Measurements from ENCODE around the gene SEC23B. TPM values are rescaled to one million over a fixed set of nuclear protein-coding genes. Genes with fewer than 3 reads are reported as not detected.

Gene SEC23B
- total and polyA plus RNA-seq, 10 donors = 7.2 to 67.5 (median 53.2) TPM

DNA sequence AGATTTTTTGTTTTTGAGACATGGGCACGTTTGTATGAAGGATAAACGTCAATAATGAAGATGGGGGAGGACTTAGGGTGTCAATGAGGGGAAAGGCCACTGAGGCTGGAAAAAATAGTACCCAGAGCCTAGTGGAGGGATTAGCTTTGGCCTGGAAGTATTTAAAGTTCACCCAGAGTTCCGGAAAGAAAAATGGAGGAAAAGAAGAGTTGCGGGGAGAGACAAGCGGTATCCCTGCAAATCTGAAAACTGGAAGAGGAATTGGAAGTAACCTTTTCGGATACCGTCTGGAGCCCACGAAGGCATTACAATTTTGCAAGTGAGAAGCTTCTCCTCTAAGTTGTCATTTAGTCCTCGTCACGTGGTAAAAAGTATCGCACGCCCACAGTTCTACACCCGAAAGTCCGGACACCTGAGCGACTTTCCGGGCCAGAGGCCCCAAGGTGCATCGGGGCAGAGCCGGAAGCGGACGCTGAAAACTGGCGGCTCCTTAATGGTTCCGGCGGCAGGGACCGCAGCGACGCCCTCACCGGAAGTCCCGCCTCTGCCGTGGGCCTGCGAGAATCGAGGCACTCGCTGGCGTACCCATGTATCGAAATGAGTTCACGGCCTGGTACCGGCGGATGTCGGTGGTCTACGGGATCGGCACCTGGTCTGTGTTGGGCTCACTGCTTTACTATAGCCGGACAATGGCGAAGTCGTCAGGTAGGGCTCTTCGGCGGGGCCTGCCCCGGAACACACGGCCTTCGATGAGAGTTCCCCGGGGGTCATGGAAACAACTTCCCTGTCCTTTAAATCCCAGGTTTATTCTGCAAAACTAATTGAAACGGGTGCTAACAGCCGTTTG is 59.4 kb downstream of the SEC23B start, which contains the start of gene SMIM26:
Gene SMIM26, plus strand, starts transcription at position 541 of the 847 bp plus-strand sequence. Its CDS starts 47 bp downstream, at position 588.
- peaks cover 0 to 5% (median 0%) of the 10 kb centered on the region in 8 donors for H3K9me3 ChIP-seq
- peak within 1 kb of the TSS; percentile 43 to 80 (median 65) for H3K4me3 ChIP-seq
- TF ChIP-seq POLR2AphosphoS5 (IDR thresholded peaks at IDR 0.05) (peak; percentile 91 to 96 (median 95)), POLR2A (IDR thresholded peaks at IDR 0.05) (no peak)
- 0 to 1% (median 1%) methylated on average over 46 to 51 of the region's 51 CpGs for whole genome bisulfite sequencing, 5 donors
- intact Hi-C loops (cut with DNase I; ENCODE audit: low total_unique reads) = loop anchor here (10.0 kb wide), 1 partner anchor 62 kb away; the partner anchor contains the start of gene SEC23B
- H3K27me3 ChIP-seq (replicated peaks in 1 of 7) = no peaks in the 10 kb centered on the region
- H3K27ac ChIP-seq = peak within 1 kb of the TSS; percentile 76 to 93 (median 90)
- peaks cover 0 to 50% (median 25%) of the 10 kb centered on the region in 6 donors for H3K36me3 ChIP-seq
- peaks cover 9 to 36% (median 20%) of the 10 kb centered on the region in 6 donors for H3K4me1 ChIP-seq
- peak; percentile 99 for DNase-seq

DNA sequence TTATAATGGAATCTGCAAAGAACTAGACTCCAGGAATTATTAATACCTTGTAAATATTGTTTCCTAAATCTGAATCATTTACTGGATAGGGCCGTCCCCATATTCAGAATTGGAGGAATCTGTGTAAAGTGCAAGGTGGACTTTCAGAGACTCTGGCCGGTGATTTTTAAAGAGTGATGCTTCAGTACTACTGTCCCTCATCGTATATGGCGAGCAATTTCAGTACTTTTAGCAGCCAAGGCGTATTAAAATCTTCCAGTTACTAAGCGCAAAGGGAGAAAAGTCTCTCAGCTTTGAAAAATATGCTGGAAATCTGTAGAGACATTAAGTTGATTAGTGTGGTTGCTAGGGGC is 60.0 kb downstream of the SEC23B start:
- H3K27me3 ChIP-seq (replicated peaks in 1 of 7) = no peaks in the 10 kb centered on the region
- TF ChIP-seq, protein P1, sequence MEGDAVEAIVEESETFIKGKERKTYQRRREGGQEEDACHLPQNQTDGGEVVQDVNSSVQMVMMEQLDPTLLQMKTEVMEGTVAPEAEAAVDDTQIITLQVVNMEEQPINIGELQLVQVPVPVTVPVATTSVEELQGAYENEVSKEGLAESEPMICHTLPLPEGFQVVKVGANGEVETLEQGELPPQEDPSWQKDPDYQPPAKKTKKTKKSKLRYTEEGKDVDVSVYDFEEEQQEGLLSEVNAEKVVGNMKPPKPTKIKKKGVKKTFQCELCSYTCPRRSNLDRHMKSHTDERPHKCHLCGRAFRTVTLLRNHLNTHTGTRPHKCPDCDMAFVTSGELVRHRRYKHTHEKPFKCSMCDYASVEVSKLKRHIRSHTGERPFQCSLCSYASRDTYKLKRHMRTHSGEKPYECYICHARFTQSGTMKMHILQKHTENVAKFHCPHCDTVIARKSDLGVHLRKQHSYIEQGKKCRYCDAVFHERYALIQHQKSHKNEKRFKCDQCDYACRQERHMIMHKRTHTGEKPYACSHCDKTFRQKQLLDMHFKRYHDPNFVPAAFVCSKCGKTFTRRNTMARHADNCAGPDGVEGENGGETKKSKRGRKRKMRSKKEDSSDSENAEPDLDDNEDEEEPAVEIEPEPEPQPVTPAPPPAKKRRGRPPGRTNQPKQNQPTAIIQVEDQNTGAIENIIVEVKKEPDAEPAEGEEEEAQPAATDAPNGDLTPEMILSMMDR (IDR thresholded peaks at IDR 0.05 in 8 of 11, conservative IDR thresholded peaks at IDR 0.05 in 3 of 11) = no peak
- TF ChIP-seq POLR2AphosphoS5 (IDR thresholded peaks at IDR 0.05) = no peak
- TF ChIP-seq POLR2A (IDR thresholded peaks at IDR 0.05) = no peak
- H3K4me1 ChIP-seq = peaks cover 9 to 36% (median 20%) of the 10 kb centered on the region in 6 donors
- DNase-seq = no peak
- 4 to 9% (median 7%) methylated on average over 6 of the region's 6 CpGs for WGBS, 5 donors
- peak overlapping the region; percentile 43 to 80 (median 65) for H3K4me3 ChIP-seq
- H3K9me3 ChIP-seq = peaks cover 0 to 5% (median 0%) of the 10 kb centered on the region in 8 donors
- peaks cover 0 to 44% (median 20%) of the 10 kb centered on the region in 6 donors for H3K36me3 ChIP-seq
- intact Hi-C loops (cut with DNase I; ENCODE audit: low total_unique reads) = loop anchor here (10.0 kb wide), 1 partner anchor 63 kb away; the partner anchor contains the start of gene SEC23B
- H3K27ac ChIP-seq = peak overlapping the region; percentile 76 to 93 (median 90)

GRCh38 chr20:18571009-18571408 is 63.3 kb downstream of the SEC23B start:
- peaks cover 0 to 5% (median 0%) of the 10 kb centered on the region in 8 donors for H3K9me3 ChIP-seq
- intact Hi-C loops (cut with DNase I; ENCODE audit: low total_unique reads) = no loop called here
- no peak for DNase-seq
- peak overlapping the region in 4 of 8 donors; percentile 22 to 81 (median 66) for H3K27ac ChIP-seq
- H3K4me1 ChIP-seq = peaks cover 9 to 36% (median 20%) of the 10 kb centered on the region in 6 donors
- no peak for TF ChIP-seq POLR2AphosphoS5 (IDR thresholded peaks at IDR 0.05)
- 93 to 100% (median 95%) methylated on average over 2 of the region's 2 CpGs for WGBS, 5 donors
- no peak overlapping the region for H3K4me3 ChIP-seq
- H3K27me3 ChIP-seq (replicated peaks in 1 of 7) = no peaks in the 10 kb centered on the region
- H3K36me3 ChIP-seq = peaks cover 0 to 35% (median 19%) of the 10 kb centered on the region in 6 donors

- peaks cover 0 to 5% (median 0%) of the 10 kb centered on the region in 8 donors for H3K9me3 ChIP-seq
- no peak overlapping the region for H3K4me3 ChIP-seq
- TF ChIP-seq, protein P1 (IDR thresholded peaks at IDR 0.05 in 8 of 11, conservative IDR thresholded peaks at IDR 0.05 in 3 of 11) = no peak
- TF ChIP-seq POLR2AphosphoS5 (IDR thresholded peaks at IDR 0.05) = no peak
- no peak for TF ChIP-seq POLR2A (IDR thresholded peaks at IDR 0.05)
- no peak for DNase-seq
- H3K27me3 ChIP-seq (replicated peaks in 1 of 7) = no peaks in the 10 kb centered on the region
- H3K4me1 ChIP-seq = peaks cover 7 to 33% (median 16%) of the 10 kb centered on the region in 6 donors
- peak overlapping the region in 4 of 8 donors; percentile 22 to 81 (median 66) for H3K27ac ChIP-seq
- 61 to 87% (median 77%) methylated on average over 2 of the region's 2 CpGs for WGBS, 5 donors
- H3K36me3 ChIP-seq = peaks cover 0 to 35% (median 19%) of the 10 kb centered on the region in 6 donors
- intact Hi-C loops (cut with DNase I; ENCODE audit: low total_unique reads) = no loop called here
Measured at GRCh38 chr20:18571578-18571977, 63.8 kb downstream of the SEC23B start.

GRCh38 chr20:18577942-18578341 is 70.2 kb downstream of the SEC23B start:
- Histone ChIP-seq H3K36me3 (no peaks in the 10 kb centered on the region), H3K9me3 (no peaks in the 10 kb centered on the region), H3K27ac (no peak overlapping the region), H3K4me3 (no peak overlapping the region), H3K4me1 (no peaks in the 10 kb centered on the region), H3K27me3 (replicated peaks in 1 of 7) (no peaks in the 10 kb centered on the region)
- DNase-seq = no peak
- intact Hi-C loops (cut with DNase I; ENCODE audit: low total_unique reads) = no loop called here
- TF ChIP-seq, protein P1 (IDR thresholded peaks at IDR 0.05 in 8 of 11, conservative IDR thresholded peaks at IDR 0.05 in 3 of 11) = no peak
- TF ChIP-seq POLR2A (IDR thresholded peaks at IDR 0.05) (no peak), POLR2AphosphoS5 (IDR thresholded peaks at IDR 0.05) (no peak)
- WGBS, 5 donors = 75 to 92% (median 82%) methylated on average over 6 of the region's 6 CpGs
